ENCODE data around the gene TTLL8.

Gene TTLL8

GRCh38 chr22:50039669-50040443 lies 18.2 kb downstream of the TTLL8 start:
- DNase-seq = no peak

DNA sequence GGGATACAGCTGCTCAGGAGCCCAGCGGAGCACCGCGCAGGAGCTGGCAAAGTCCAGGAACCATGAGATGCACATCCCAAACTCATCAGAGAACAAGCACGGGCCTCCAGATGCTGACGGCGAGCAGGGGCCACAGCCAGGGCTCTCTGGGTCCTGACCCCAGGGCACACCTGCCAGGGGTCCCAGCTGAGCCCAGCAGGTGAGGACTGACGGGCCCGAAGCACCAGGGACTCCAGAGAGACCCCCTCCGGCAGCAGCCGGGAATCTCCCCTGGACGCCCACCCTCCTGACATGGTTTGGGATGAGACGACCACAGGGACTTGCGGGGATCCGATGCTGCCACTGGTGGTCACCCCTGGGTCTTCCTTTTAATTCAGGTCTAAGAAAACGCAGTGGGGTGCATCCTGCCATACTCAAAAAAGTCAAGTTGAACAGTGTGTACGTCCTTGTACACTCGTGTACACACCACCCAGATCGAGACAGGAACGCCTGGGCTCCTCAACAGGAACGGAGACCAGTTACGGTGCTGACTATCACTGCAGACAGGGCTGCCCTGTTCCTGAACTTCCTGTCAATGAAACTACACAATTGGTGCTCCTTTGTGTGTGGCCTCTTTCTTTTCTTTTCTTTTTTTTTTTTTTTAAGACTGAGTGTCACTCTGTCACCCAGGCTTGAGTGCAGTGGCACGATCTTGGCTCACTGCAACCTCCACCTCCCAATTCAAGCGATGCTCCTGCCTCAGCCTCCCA lies 21.9 kb downstream of the TTLL8 start:
- DNase-seq = no peak

DNA sequence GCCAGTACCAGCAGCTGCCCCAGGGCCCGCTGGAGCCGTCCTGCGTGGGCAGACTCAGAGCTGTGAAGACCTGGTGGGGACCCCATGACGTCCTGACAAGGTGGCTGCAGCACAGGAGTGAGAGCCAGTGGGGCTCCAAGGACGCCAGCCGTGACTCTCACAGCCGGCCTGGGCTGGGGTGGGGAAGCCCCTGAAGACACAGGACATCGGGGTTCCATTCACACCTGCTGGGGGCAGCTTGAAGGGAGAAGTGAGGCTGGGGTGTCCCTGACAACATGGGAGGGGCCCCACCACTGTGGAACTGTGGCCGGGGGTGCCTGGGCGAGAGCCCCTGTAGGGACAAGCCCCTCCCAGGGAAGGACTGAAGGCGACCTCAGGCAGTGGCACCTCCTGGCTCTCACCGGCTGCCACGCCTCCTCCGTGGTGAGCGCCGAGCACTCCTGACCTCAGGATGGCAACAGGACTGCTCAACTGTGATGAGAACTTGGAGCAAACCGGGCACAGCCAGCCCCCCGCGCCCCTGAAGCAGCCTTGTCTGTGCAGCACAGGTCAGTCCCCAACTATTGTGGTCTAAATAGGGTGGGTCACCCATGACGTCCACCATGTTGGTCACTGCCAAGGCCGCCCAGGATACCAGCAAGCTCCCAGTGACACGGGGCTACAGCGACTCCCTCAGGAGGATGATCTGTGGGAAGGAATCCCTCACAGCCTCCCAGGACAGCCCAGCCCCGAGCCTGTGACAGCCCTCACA lies 22.8 kb downstream of the TTLL8 start:
- DNase-seq = no peak

DNA sequence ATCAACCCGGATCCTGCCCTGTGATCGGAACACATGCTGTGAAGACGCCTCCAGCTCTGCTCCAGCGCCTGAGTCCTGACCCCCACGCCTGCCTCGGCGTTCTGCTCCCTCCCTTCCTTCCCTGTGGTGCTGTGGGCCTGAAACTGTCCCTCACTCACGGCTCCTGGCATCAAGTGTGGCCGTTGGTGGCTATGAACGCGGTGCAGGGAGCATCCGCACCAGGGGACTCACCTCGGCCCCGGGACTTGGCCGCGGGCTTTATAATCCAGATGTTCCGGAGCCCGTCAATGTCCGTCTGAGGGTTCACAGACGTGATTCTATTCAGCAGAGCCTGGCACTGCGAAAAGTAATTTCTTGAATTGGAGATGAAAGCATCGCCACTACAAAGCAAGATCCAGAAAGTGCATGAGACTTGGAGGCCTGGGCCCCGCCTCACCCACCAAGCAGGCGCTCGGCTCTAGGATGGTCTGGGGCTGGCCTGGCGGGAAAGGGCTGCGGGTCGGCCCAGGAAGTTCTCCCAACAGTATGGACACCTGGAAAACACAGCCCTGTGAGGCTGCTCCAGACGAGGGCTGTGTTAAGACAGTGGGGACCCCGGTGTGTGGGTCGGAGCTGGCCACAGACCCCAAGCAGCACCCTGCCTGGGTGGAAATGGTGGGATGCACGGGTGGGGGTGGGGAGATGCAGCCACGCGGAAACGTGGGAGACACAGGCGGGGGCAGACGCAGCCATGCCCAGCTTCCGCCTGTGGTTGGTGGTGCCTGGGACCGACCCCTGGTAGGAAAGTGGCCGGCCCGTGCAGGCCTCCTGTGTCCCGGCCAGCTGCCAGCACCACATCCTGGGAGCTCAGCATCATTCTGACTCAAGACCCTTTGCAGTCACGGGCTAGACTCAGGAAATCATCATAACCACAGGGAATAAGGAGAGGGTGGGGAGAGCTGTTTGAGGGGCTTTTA lies 23.7 kb downstream of the TTLL8 start:
- no peak for DNase-seq

DNA sequence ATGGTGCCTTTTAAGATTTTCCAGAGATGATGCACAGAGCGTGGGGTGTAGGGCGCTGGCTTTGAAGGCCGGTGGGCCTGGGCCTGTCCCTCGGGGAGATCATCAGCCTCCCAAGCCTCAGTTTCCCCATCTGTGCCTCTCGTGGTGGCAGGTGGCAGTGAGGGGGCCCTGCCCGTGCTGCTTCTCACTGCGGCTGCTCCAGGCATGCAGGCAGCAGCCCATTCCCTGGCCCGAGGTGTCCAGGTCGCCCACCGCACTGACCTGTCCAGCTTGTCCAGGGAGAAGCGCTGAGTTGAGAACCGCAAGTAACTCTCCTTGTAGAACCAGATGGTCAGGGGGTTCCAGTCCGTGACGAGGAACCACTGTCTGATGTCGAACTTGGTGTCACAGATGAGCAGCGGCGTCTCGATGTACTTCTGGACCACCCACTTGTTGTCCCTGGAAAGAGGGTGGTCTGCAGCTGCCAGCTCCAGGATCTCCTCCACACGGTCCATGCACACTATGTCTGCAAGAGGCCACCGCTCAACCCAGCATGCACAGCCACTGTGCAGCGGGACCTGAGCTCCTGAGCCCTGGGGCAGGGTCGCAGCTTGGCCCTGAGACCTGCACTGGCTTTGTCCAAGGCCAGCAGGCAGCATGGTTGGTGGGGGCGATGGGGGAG lies 25.0 kb downstream of the TTLL8 start:
- DNase-seq = no peak

DNA sequence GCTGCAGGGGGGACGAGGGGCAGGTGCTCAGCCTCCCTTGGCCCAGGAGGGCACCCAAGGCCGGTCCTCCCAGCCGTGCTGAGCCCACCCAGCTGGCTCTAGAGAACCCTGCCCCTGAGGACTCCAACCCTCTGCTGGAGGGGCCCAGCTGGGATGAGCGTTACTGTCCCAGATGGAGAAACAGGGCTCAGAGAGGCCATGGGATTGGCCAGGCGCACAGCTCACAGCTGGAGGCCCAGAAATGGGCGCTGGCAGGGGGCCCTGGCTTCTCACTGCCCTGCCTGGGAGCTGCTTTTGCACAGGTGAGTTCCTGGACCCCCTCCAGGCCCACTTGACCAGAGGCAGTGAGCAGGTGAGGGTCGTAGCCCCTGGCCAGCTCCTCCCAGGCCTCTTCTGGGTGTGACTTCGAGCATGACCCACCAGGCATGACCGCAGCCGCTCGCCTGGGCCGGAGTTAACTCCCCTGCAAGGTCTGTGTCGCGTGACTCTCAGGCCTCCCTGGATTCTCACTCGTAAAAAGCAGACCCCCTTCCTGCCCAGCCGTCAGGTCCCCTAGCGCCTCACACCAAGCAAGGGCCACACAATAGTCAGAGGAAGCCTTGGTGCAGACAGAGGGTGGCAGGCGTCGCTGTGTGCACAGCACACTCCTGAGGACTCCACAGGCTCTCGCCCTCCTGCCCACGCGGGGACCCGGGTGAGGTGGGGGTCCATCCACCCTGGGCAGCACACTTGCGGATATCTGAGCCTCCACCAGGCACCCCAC lies 25.8 kb downstream of the TTLL8 start:
- DNase-seq = no peak

DNA sequence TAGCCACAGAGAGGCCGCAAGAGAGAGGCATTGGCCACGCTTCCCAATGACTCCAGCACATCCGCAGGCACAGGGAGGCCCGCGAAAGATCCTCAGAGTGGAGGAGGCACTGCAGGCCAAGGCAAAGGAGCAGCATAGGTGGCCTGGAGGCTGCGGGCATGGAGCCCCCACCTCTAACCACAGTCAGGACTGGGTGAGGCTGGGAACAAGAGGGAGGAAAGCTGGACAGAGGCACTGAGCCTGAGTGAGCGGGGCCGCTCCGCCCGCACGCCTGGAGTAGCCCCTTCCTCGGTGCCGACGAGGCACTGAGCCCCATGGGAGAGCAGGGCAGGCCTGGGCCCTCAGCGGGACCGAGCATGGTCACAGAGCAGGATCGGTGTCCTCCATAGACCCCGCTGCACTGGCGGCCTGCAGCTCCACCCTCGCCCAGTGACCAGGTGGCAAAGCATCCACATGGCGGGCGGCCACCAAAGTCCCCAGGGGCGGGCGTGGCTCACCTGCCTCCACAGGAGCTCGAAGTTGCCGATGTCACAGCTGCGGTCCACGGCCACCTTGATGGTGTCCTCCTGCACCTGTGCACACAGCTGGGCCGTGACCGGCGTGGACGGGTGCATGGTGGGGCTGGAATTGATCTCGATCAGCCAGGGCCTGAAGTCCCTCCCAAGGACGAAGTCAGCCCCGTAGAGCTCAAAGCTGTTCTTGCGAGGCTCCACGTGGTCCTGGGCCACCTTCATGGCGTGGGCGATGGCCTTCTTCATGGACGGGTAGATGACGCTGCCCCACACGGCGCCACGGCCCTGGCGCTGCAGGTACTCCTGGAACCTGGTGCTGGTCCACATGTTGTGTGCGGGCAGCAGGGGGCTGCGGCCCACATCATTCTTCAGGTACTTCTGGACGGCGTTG lies 26.7 kb downstream of the TTLL8 start:
- no peak for DNase-seq

- DNase-seq = peak; percentile 92
Measured at GRCh38 chr22:50030297-50031188, 27.6 kb downstream of the TTLL8 start.

GRCh38 chr22:50027639-50028537 lies 30.2 kb downstream of the TTLL8 start:
- peak; percentile 73 for DNase-seq

DNA sequence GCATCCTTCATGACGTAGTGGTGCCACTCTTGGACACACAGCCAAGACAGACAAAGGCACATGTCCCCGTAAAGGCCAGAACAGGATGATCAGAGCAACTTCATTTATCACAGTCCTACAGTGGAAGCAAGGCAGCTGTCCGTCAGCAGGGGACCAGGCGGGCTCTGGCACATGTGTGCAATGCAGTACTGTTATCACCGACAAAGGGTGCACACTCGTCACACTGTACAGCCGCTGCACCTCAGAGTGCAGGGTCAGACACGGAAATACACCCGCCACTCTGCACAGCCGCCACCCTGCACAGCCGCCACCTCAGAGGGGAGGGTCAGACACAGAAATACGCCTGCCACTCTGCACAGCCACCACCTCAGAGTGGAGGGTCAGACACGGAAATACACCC lies 32.1 kb downstream of the TTLL8 start:
- no peak for DNase-seq

DNA sequence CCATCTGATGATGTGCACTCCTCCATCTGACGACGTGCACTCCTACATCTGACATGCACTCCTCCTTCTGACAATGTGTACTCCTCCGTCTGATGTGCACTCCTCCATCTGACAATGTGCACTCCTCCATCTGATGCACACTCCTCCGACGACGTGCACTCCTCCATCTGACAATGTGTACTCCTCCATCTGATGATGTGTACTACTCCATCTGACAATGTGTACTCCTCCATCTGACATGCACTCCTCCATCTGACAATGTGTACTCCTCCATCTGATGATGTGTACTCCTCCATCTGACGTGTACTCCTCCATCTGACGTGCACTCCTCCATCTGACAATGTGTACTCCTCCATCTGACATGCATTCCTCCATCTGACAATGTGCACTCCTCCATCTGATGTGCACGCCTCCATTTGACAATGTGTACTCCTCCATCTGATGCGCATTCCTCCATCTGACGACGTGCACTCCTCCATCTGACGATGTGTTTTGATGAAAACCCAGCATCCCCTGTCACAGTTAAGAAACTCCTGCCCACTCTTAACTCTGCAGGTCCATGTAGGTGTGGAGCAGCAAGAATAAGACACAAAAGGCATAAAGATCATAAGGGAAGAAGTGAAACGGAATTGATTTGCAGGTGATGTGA lies 35.8 kb downstream of the TTLL8 start:
- no peak for DNase-seq

DNA sequence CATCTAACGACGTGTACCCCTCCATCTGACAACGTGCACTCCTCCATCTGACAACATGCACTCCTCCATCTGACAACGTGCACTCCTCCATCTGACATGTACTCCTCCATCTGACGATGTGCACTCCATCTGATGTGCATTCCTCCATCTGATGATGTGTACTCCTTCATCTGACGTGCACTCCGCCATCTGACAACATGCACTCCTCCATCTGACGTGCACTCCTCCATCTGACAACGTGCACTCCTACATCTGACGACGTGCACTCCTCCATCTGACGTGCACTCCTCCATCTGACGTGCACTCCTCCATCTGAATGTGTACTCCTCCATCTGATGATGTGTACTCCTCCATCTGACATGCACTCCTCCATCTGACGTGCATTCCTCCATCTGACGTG lies 37.5 kb downstream of the TTLL8 start:
- no peak for DNase-seq

DNA sequence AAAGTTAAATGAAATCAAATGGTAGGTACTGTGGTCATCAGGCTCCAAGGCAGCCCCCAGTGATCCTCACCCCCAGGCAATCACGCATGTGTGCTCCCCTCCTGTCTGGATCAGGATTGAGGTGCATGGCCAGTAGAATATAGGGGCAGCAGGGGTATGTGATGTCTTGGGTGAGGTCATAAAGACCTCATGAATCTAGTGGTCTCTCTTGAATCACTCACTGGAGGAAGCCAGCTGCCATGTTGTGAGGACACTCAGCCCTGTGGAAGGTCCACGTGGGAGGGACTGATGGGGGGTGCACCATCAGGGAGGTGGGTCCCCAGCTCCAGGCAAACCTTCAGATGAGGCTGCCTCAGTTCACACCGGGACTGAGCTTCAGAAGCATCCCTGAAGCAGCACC lies 38.8 kb downstream of the TTLL8 start:
- DNase-seq = no peak

DNA sequence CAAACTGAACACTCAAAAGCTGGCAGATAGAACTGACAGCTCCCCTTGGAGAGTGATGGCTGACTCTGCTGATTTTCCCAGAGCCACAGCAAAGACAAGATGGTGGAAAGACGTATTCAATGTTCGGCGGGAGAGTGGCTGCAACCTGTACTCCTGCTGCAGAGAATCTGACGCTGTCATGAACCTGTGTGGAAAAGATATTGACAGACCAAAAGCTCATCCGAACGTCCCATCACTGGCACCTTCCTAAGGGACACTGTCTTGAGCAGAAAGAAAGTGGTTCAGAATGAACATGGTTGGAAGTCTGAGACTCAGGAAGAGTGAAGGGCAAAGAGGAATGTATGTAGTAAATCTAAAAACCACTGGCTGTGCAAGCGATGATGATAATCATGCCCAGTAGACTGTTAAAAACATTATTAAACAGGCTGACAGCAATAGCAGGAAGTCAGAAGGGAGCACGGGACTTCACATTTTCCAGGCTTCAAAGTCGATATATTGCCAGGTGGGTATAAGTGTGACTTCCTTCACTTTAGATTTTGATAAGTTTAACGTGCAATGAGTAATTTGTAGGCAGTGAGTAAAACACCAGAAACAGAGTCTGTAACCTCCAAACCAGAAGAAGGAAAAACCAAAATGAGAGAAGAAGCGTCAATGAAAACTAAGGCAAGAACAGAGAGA lies 39.4 kb downstream of the TTLL8 start:
- peak; percentile 56 for DNase-seq

DNA sequence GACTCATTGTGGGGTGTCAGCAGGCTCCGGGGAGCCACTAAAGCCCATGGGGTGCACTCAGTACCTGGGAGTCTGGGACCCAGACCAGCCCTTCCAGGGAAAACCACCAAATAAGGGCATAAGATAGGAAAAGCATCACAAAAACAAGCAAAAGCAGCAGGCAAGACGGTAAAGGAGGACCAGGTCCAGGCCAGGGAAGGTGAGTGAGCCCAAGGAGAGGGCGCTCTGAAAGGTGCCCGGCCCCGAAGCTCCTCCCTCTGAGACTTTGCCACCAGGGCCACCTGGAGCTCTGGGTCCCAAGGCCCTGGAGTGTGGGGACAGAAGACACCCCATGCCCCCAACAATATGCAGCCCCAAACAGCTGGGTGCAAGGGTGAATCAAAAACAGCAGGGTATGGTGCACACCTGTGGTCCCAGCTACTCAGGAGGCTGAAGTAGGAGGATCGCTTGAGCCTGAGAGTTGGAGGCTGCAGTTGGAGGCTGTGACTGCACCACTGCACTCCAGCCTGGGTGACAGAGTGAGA lies 40.3 kb downstream of the TTLL8 start:
- DNase-seq = no peak

DNA sequence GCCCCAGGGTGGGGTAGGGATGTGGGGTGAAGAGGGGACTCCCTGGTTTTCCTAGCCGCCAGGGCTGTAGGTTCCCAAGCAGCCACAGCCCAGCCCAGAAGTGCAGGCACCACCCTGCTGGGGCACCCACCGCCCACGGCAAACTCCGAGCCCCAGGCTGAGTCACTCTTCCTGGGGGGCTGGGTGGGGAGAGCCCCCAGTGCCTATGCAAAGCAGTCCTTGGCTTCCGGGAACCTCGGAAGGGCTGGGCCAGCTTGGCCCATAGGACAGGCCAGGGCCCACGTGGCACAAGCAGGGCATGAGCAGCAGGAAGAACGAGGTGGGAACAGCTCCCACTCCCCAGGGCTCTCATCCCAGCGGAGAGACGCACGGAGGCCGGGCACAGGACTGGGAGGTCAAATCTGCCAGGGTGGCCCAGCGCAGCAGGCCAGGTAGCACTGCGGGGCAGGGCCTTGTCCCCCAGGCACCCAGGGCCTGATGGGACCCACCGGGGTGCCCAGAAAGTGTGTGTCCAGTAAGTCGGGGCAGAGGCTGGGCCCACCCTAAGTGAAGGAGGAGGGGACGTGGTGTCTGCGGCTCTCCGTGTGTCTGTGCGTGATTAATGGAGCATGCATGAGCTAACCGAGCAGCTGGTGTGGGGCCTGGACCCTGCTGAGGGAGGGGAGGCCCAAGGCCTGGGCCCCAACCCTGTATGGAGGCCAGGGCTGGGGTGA lies 41.0 kb downstream of the TTLL8 start:
- peak; percentile 91 for DNase-seq

Data from stimulated activated CD4-positive, alpha-beta T cell treated with anti-CD3 and anti-CD28 coated beads, Interleukin-15, amount 100 ng/mL, for 24 hours (primary cell).